ENCODE measurements around the gene COL4A4.

DNA sequence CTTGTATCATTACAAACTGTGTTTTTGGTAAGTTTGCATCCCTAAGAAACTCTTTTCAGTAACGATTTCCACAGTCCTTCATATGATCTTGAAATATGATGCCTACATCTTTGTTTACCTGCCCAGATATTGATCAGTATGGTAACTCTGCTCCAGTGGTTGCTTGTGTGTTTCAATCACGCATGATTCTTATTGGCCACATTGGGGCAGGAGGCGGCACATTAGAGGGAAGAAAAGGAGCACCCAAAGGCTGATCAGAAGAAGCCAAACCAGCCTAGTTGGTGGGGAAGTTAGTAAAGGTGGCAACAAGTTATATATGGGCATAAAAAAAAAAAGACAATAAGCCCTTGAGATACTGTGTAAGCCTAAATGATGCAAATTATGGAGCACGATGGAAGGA, 169.2 kb downstream of the COL4A4 start:
- TF ChIP-seq POLR2A (IDR thresholded peaks at IDR 0.05; ENCODE audit: low read depth, low read length): no peak
- TF ChIP-seq PAX5 (IDR thresholded peaks at IDR 0.05; ENCODE audit: insufficient read depth, low read length, severe bottlenecking): no peak
- TF ChIP-seq POLR2AphosphoS5 (IDR thresholded peaks at IDR 0.05; ENCODE audit: low read depth, low read length): no peak
